Activated gamma-delta T cell (primary cell): ENCODE data around the gene DDB1.
"Not testable (repeated sequence)": the region's sequence is repeated elsewhere in the genome, so short reads cannot be mapped to it uniquely, and the experiment has no call there.

ENCODE experiments used
- DNase-seq: peaks from one replicate; lab custom pipeline; 2025; lab: John Stamatoyannopoulos, UW

Gene DDB1

DNA sequence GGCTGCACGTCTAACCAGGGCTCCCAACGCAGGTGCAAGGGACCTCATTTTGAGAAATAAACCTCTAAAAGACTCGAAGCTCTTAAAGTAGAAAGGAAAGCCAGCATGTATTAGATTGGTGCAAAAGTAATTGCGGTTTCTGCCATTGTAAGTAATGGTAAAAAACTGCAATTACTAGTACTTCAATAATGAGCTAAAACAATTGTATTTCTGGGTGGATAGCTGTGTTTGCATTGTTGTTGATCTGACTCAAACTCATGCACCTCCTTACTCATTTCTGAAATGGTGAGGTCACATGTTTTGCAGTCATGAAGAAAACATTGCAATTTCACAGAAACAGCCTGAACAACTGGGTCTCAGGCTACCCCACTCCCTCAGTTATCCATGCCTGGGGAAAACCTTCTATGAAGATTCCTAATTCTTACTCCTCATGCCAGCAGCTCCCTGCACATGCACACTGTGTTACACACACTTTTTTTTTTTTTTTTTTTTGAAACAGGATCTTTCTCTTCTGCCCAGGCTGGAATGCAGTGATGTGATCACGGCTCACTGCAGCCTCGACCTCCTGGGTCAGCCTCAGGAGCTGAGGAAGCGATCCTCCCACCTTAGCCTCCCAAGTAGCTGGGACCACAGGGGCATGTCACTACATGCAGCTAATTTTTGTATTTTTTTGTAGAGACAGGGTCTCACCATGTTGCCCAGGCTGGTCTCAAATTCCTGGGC is 62.4 kb downstream of the DDB1 start:
- no peak for DNase-seq

DNA sequence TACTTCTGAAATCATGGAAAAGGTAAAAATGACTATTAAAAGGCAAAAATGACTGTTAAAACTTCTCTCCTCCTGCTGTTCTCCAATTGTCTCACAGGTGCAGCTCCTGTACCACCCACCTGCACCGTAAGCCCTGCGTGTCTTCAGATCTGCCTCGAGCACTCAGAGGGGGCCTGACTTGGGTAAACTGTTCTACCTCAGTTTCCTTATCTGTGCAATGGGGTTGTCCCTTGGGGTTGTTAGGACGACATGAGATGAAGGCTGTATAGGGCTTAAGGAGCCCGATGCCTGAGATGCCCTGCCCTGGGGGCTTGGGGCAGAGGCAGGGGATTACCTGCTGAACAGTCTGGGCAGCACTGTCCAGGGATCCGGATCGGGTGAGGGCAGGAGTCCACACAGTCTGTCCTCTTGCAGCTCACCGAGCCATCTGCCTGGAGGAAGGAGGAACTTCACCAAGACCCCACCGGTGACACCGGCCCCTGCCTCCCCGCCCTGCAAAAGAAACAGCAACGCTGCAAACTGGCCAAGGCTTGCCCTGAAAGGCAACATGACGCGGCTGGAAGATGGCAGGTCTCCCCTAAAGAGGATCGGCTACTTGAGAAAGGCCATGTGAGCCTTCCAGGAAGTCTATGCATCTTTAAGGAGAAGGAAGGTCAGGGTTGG is 64.2 kb downstream of the DDB1 start:
- no peak for DNase-seq

DNA sequence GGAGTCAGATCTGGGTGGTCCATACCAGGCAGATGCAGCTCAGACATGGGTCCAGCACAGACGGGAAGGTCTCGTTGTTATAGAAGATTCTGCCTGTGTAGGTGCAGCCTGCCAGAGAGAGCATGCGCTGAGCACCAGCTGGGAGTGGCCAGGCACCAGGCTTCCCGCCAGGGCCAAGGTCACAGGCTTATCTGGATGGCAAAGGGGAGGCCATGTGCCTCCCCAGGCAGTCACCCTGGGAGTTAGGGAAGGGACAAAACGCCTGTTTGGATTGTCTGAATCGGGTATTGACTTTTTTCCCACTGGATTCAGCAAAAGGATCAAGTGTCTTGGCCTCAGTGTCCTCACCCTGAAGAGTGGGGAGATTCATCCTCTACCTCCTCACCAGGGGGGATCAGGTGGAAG is 65.5 kb downstream of the DDB1 start:
- no peak for DNase-seq

DNA sequence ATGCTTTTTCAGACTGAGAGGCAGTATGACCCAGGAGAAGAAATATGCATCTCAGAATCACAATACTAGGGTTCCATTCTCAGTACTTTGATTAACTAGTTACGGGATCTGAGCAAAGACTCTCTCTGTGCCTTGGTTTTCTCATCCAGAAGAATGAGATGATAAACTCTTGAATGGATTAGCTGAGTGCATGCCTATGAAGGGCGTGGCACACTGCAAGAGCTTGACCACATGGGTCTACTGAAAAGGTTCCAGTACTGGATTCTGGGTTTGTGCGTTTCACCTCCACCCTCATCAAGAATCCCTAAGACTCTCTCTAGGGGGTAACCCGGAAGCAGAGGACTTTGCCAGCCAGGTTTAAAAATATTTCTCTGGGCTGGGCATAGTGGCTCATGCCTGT is 66.3 kb downstream of the DDB1 start:
- DNase-seq, result no peak

DNA sequence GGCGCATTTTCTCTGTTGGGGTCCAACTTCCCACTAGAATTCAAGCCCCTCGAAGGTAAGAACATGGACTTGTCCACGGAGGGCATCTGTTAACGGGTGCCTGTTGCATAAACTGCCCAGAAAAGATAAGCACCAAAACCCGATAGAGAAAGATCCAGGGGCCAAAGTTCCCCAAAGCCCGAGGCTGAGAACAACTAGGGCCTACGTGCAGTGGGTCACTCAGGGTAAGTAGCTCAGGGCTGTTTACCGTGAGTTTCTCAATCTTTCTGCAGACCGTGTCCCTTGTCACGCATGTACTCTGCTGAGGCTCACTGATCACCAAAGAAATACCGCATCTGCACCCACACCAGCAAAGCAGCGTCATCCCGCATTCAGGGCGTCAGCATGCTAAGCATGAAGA is 67.5 kb downstream of the DDB1 start:
- no peak for DNase-seq

DNA sequence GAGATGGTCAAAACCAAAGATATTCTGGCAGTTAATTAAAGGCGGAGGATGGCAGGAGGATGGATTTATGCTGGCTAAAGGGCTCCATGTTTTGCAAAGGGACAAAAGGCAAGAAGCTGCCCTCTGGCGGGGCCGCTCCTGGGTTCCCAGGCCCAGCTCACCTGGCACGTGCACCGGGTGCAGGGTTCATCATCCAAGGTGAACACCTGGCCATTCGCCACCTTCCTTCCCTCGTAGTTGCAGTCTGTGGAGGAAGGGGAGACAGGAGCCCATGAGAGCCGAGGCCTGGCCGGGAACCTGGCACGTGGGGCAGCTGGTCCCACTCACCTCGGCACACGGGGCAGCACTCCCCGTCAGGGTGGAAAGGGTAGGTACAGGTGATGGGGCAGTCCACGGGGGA is 68.1 kb downstream of the DDB1 start:
- DNase-seq, result no peak

DNA sequence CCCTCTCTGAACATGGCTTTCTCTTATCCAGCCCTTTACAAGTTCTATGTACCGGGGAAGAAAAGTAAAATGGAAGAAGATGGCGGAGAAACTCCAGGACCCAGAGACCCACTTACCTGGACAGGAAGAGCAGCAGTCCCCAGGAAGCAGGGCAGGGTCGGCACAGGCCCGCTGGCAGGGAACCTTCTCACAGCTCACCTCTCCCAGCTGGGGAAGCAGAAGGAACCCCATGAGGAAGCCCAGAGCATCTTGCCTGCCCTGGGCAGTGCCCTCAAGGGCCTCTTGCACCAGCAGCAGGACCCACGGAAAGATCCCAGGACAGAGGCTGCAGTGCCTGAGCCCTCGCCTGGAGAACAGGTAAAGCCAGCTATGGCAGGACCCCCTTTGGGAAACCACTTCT is 68.5 kb downstream of the DDB1 start:
- no peak for DNase-seq

DNA sequence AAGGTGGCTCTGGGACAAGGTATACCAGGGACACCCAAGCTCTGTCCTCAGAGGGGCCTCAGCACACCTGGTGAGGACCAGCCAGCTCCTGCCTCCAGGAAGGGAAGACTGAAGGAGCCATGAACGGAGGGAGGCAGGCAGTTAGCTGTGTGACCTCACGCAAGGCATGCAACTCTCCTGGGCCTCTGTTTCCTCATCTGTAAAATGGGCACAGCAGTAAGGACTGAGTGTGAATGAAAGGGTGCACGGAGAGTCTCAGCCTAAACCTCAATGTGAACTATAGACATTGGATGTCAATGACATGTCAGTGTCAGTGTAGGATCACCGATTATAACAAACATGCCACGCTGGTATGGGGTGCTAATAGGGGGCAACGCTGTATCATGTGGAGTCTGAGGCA is 73.5 kb downstream of the DDB1 start:
- no peak for DNase-seq

DNA sequence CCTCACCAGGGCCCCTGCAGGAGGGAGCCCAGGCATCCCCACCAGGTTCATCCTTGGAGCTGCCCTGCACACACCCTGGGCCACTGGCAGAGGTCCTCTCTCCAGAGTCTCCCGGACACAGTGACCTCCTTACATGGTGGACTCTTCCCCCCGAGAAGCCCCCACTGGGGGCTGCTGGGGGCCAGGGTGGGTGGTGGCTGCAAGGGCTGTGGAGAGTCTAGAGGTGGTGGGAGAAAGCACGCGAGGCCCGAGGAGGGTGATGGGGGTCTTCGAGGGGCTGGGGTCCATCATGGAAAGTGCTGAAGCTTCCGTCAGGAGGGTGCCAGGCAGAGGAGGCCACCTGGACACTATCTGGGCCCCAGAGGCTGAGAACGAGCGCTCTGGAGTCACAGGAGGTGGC is 74.4 kb downstream of the DDB1 start:
- no peak for DNase-seq

DNA sequence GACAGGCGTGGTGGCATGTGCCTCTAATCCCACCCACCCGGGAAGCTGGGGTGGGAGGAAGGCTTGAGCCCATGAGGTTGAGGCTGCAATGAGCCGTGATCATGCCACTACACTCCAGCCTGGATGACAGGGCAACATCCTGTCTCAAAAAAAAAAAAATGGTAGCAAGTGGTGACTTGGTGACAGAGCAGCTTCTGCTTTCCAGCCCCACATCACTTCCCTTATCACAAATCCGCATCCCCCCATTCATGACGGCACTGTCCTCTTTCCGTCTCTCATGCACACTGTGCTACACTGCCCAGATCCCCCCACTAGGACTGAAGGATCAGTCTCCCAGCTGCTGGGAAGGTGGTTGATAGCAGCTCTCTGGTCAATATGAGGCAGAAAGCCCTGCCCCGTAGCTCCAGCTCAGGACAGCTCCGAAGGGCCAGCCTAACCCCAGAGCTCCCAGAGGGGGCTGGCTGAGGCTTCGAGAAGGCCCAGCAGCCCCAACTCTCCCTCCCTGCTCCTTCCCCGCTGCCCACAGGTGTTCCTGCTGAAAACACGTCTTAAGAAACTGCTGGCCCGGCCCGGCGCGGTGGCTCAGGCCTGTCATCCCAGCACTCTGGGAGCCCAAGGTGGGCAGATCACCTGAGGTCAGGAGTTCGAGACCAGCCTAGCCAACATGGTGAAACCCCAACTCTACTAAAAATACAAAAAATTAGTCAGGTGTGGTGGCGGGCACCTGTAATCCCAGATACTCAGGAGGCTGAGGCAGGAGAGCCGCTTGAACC is 76.0 kb downstream of the DDB1 start:
- no peak for DNase-seq

DNA sequence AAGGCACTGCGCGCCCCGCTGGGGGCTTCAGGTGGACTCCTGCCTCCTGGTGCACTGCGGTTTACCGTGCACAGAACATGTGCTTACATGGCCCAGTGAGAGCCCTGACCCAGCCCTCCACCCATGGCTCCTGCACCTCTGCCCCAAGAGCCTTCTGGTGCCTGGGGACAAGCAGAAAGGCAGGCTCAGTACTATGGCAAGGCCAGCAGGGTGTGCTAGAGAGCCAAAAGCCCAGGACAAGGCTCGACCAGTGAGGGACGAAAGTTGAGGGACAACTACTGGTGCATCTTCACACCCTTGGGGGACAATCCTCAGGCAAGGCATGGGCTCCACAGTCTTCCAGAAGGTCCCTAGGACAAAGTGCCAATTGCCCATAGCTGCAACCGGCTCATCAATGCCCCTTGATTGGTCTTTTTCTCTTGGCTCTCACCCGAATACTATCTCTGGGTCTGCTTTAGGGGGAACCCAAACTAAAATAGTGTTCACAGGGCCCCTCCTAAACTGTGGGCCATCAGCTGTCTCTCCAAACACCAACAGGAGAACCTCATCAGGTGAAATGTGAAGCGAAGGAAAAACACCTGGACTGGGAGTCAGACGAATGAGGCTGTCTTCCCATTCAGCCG is 78.4 kb downstream of the DDB1 start:
- no peak for DNase-seq

DNA sequence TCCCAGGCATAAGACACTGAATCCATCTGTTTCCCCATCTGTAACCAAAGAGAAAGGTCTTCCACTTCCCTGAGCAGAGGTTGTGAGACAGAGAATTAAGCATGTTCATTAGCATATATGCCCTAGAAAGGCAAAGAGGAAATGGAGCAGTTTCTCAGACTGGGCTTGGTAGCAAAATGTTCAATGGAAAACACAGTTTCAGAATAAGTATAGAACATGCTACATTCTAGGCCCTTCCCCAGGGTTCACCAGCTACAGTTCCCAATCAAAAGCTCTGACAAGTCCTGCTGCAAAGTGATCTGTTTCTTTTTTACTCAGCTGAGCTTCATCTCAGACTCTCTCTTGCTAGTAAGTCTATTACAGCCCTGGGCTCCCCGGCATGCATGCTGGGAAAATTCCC is 80.6 kb downstream of the DDB1 start:
- not testable (repeated sequence) for DNase-seq

DNA sequence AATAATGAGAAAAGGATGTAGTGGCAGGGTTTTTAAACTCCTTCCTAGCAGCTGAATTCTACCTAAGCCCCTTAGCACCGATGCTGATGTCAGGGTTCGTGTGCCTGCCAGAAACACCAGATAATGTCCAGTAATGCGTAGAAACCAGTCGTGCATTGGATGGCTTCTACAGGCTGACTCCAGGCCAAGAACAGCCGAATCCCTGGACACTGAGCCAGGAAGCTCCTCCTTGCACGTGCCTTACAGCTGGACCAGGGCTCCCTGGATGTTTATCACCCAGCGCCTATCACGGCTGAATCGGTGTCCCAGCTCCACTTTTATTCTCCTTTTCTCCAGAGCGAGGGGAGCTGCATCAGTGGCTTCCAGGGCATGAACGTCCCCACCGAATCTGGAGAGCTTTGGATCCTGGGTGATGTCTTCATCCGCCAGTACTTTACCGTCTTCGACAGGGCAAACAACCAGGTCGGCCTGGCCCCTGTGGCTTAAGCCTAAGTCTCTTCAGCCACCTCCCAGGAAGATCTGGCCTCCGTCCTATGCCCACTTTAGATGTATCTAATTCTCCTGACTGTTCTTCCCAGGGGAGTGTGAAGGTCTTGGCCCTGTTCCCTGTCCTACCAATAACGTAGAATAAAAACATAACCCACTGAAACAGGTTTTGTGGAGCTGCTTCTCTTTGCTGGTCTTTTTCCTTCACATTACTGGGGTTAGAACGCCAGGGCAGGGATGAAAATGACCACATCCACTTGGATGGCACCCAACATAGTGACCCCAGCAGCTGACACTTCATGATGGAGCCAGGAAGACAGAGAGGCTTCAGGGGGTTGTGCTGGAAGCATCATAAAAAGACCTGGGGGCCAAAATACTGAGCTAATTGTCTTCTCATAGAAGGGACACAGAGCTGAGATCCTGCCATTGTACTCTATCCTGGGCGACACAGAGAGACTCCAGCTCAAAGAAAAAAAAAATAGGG is 81.8 kb downstream of the DDB1 start:
- not testable (repeated sequence) for DNase-seq
